ENCODE results near the gene ARHGEF12.

DNA sequence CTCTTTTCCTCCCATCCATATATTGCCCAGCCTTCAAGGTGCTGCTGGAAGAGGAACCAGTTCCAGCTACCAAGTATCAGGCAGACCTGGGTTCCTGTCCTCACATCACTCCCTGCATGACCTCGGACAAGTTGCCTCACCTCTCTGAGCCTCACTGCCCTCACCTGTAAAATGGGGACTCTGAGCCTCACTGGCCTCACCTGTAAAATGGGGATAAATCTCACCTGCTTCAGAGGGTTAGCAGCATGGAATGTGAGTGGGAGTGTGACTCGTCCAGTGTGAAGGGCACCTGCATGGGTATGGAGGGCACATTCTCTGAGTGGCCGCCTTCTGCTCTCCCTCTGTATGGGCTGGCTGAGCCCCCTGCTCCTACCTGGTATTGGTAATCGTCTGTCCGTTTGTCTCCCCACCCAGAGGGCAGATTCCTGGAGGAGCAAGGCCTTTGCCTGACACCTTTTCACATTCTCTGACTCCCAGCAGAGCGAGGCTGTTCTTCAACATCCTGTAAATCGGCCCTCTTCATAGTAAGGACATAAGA, 179.0 kb downstream of the ARHGEF12 start:
- TF ChIP-seq, protein P1, sequence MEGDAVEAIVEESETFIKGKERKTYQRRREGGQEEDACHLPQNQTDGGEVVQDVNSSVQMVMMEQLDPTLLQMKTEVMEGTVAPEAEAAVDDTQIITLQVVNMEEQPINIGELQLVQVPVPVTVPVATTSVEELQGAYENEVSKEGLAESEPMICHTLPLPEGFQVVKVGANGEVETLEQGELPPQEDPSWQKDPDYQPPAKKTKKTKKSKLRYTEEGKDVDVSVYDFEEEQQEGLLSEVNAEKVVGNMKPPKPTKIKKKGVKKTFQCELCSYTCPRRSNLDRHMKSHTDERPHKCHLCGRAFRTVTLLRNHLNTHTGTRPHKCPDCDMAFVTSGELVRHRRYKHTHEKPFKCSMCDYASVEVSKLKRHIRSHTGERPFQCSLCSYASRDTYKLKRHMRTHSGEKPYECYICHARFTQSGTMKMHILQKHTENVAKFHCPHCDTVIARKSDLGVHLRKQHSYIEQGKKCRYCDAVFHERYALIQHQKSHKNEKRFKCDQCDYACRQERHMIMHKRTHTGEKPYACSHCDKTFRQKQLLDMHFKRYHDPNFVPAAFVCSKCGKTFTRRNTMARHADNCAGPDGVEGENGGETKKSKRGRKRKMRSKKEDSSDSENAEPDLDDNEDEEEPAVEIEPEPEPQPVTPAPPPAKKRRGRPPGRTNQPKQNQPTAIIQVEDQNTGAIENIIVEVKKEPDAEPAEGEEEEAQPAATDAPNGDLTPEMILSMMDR (IDR thresholded peaks at IDR 0.05), result no peak
- TF ChIP-seq POLR2A (IDR thresholded peaks at IDR 0.05) (no peak), EP300 (IDR thresholded peaks at IDR 0.05; ENCODE audit: low read depth) (no peak)

All from transverse colon (tissue), 3 donors.